Lower leg skin (tissue), 3 donors: ENCODE measurements around the gene F13A1.

Experiments
- POLR2A ChIP-seq, 2 donors: fragments of 450-650 bp; IDR thresholded peaks; one replicate each; pipeline ENCODE4 v1.6.1; 2016 to 2017; ENCODE audit warnings: antibody characterized with exemption in 2 of 2, mild to moderate bottlenecking in 1 of 2, moderate library complexity in 1 of 2
- TF ChIP-seq, protein P1 (sequence below), 3 donors: fragments of 450-650 bp; IDR thresholded peaks; one replicate each; pipeline ENCODE4 v1.5.1; 2016; ENCODE audit warnings: antibody characterized with exemption in 3 of 3, mild to moderate bottlenecking in 3 of 3, moderate library complexity in 2 of 3

DNA sequence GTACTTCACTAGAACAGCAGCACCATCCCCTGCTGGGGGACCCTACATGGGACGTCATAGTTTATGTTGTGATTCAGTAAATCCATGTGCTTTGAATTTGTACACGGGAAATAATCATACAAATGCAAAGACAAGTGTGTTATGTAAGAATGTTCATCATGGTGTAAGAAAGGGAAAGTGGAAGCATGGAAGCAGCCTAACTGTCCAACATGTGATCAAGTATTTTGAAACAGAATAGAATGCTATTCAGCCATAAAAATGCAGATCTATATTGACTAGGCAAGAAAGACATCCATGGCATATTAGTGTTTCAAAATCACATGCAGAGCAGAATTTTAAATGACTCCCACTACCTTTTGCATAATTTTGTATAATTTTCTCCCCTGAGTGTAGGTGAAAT is 117.6 kb downstream of the F13A1 start:
- TF ChIP-seq, protein P1, sequence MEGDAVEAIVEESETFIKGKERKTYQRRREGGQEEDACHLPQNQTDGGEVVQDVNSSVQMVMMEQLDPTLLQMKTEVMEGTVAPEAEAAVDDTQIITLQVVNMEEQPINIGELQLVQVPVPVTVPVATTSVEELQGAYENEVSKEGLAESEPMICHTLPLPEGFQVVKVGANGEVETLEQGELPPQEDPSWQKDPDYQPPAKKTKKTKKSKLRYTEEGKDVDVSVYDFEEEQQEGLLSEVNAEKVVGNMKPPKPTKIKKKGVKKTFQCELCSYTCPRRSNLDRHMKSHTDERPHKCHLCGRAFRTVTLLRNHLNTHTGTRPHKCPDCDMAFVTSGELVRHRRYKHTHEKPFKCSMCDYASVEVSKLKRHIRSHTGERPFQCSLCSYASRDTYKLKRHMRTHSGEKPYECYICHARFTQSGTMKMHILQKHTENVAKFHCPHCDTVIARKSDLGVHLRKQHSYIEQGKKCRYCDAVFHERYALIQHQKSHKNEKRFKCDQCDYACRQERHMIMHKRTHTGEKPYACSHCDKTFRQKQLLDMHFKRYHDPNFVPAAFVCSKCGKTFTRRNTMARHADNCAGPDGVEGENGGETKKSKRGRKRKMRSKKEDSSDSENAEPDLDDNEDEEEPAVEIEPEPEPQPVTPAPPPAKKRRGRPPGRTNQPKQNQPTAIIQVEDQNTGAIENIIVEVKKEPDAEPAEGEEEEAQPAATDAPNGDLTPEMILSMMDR (IDR thresholded peaks at IDR 0.05), result no peak
- no peak for TF ChIP-seq POLR2A (IDR thresholded peaks at IDR 0.05)
